ENCODE data around the gene NR6A1.

- TF ChIP-seq CTCF (IDR thresholded peaks at IDR 0.05) (no peak), ZFX (IDR thresholded peaks at IDR 0.05; ENCODE audit: borderline replicate concordance) (no peak)
Measured at GRCh38 chr9:124680049-124680448, 91.1 kb downstream of the NR6A1 start.

Data from 22Rv1 (cell line).